GM12878 (cell line): ENCODE data around the gene ZDHHC3. TPM values are rescaled to one million over a fixed set of nuclear protein-coding genes. Genes with fewer than 3 reads are reported as not detected.

ENCODE experiments used
- ATAC-seq: fragments of 200-7000 bp; cut with Tn5 transposase; 3 replicates; pipeline ENCODE4 v1.9.1; 2020; ENCODE audit warnings: mild to moderate bottlenecking, moderate library complexity
- BruUV-seq: library from RNA; stranded (reverse); fragments of 400-500 nt; replicated peaks from 2 replicates; lab custom pipeline; 2021; lab: Mats Ljungman, UMichigan
- CTCF ChIA-PET: fragments of 300-600 bp; sonication (Branson Sonifier 250); formaldehyde crosslinking; extraction: SDS; loops from one replicate; lab custom pipeline; 2021; ENCODE audit warnings: inconsistent platforms; lab: Yijun Ruan, JAX
- POLR2A ChIA-PET: fragments of 350-600 bp; formaldehyde crosslinking; extraction: SDS; loops from one replicate; lab custom pipeline; 2021; ENCODE audit warnings: inconsistent platforms; lab: Charles Lee
- RAD21 ChIA-PET: fragments of 300-600 bp; sonication (Branson Sonifier 250); formaldehyde crosslinking; loops from one replicate; lab custom pipeline; 2023; ENCODE audit warnings: antibody characterized with exemption; ENCODE audit not compliant: unreplicated experiment; lab: Charles Lee
- SMC1A ChIA-PET: fragments of 300-600 bp; sonication (Branson Sonifier 250); formaldehyde crosslinking; loops from one replicate; lab custom pipeline; 2023; ENCODE audit not compliant: unreplicated experiment, uncharacterized antibody; lab: Charles Lee
- DNase-seq: peaks from one replicate; pipeline ENCODE4 v3.0.0-alpha.2; 2011; ENCODE audit warnings: low read depth, low spot score
- FAIRE-seq: peaks from 3 replicates; lab custom pipeline; 2011; peaks lifted over from hg19 to GRCh38; lab: Jason Lieb, UNC
- H2AFZ ChIP-seq: 2 replicates; pipeline ENCODE4 v1.6.0; 2011; ENCODE audit warnings: low read depth, low read length, control low read depth; ENCODE audit not compliant: control insufficient read depth
- H3K27ac ChIP-seq: 2 replicates; pipeline ENCODE4 v1.5.1; 2011; ENCODE audit warnings: control low read depth; ENCODE audit not compliant: control insufficient read depth, insufficient read depth
- H3K27me3 ChIP-seq, 2 experiments: replicated peaks in 1 of 2; 2 replicates each; pipeline versions ENCODE4 v1.6.0 to v1.6.1; 2011; ENCODE audit warnings: low read length in 1 of 2; ENCODE audit not compliant: control insufficient read depth in 2 of 2, insufficient read depth in 2 of 2
- H3K36me3 ChIP-seq, 2 experiments: 2 replicates each; pipeline ENCODE4 v1.5.1; 2011; ENCODE audit warnings: low read length in 1 of 2; ENCODE audit not compliant: control insufficient read depth in 2 of 2, insufficient read depth in 2 of 2
- H3K4me1 ChIP-seq: 2 replicates; pipeline ENCODE4 v1.6.1; 2011; ENCODE audit warnings: mild to moderate bottlenecking, low read length, moderate library complexity, mixed read lengths; ENCODE audit not compliant: control insufficient read depth, insufficient read depth
- H3K4me2 ChIP-seq: 2 replicates; pipeline ENCODE4 v1.6.0; 2011; ENCODE audit warnings: control low read depth; ENCODE audit not compliant: control insufficient read depth, insufficient read depth
- H3K4me3 ChIP-seq: fragments of 200-600 bp; sonication (generic); 2 replicates; pipeline ENCODE4 v1.5.1; 2016
- H3K79me2 ChIP-seq: 2 replicates; pipeline ENCODE4 v1.6.0; 2011; ENCODE audit warnings: low read length; ENCODE audit not compliant: control insufficient read depth, insufficient read depth
- H3K9ac ChIP-seq: 2 replicates; pipeline ENCODE4 v1.8.0; 2011; ENCODE audit warnings: low read length, control low read depth, mixed read lengths; ENCODE audit not compliant: control insufficient read depth, insufficient read depth
- H3K9me3 ChIP-seq: replicated peaks from 3 replicates; pipeline ENCODE4 v1.5.1; 2011; ENCODE audit warnings: mild to moderate bottlenecking, low read length; ENCODE audit not compliant: control insufficient read depth, insufficient read depth
- H4K20me1 ChIP-seq: 2 replicates; pipeline ENCODE4 v1.6.0; 2011; ENCODE audit not compliant: control insufficient read depth, insufficient read depth
- CTCF ChIP-seq, 3 experiments: IDR thresholded peaks in 2 of 3; conservative IDR thresholded peaks in 1 of 3; 2 replicates each; pipeline ENCODE4 v1.5.1; 2011; ENCODE audit warnings: low read depth in 3 of 3, low read length in 3 of 3, mild to moderate bottlenecking in 3 of 3, control low read depth in 2 of 3, moderate library complexity in 2 of 3, inconsistent platforms in 1 of 3, mixed read lengths in 1 of 3; ENCODE audit not compliant: control insufficient read depth in 2 of 3, insufficient read depth in 1 of 3; ENCODE audit errors: extremely low read depth in 1 of 3
- E2F8 ChIP-seq: fragments of 450-650 bp; IDR thresholded peaks from 2 replicates; pipeline ENCODE4 v1.6.1; 2018; ENCODE audit warnings: mild to moderate bottlenecking, low read depth, moderate library complexity; ENCODE audit not compliant: partially characterized antibody
- EGR1 ChIP-seq, 2 experiments: IDR thresholded peaks; 1 replicate in 1 of 2; 2 replicates in 1 of 2; pipeline ENCODE4 v1.6.1; 2011 to 2012; ENCODE audit warnings: low read depth in 2 of 2, low read length in 2 of 2, borderline replicate concordance in 1 of 2, mild to moderate bottlenecking in 1 of 2, moderate library complexity in 1 of 2
- HSF1 ChIP-seq: fragments of 150-350 bp; IDR thresholded peaks from 2 replicates; pipeline ENCODE4 v1.6.1; 2014; ENCODE audit warnings: mild to moderate bottlenecking, low read depth, low read length
- RBBP5 ChIP-seq: fragments of 200-600 bp; sonication (generic); conservative IDR thresholded peaks from 2 replicates; pipeline ENCODE4 v1.6.1; 2016
- SRF ChIP-seq, 2 experiments: IDR thresholded peaks; 2 replicates each; pipeline ENCODE4 v1.6.1; 2011; ENCODE audit warnings: low read depth in 2 of 2, low read length in 2 of 2, mild to moderate bottlenecking in 1 of 2, moderate library complexity in 1 of 2
- SUZ12 ChIP-seq: fragments of 200-600 bp; sonication (generic); IDR thresholded peaks from one replicate; pipeline ENCODE4 v1.6.1; 2018; ENCODE audit warnings: antibody characterized with exemption, mild to moderate bottlenecking; ENCODE audit not compliant: unreplicated experiment
- WGBS: methylation state at CpG from one replicate; pipeline ENCODE4 v1.1.6; 2016; ENCODE audit warnings: low lambda C conversion rate; ENCODE audit not compliant: insufficient replicate concordance, insufficient coverage; ENCODE audit errors: missing lambda C conversion rate; 5-methylcytosine and 5-hydroxymethylcytosine counted together
- in situ Hi-C: fragments of 300-500 bp; cut with MboI; formaldehyde crosslinking; loops from 9 replicates; pipeline ENCODE4 v1.14.3; 2018; ENCODE audit warnings: mixed read lengths
- intact Hi-C: fragments of 100-400 bp; cut with micrococcal nuclease; formaldehyde crosslinking; loops from one replicate; pipeline ENCODE4 v1.14.2; 2022; ENCODE audit not compliant: unreplicated experiment
- polyA plus RNA-seq, 11 experiments: library from polyadenylated mRNA; depleted of rRNA in 4 of 11; unstranded in 6 of 11; stranded (reverse) in 5 of 11; fragments of >200 nt; fragmentation: Nextera tagmentation in 4 of 11; fragmentation: Illumina TruSeq in 1 of 11; extraction: Ambion mirVana in 4 of 11; extraction: Trizol in 1 of 11; gene quantifications; 1 replicate in 1 of 11; 2 replicates in 10 of 11; pipeline versions ENCODE4 v1.2.1 to v1.2.3, GENCODE V29; 2011 to 2016; ENCODE audit warnings: inconsistent platforms in 2 of 11, missing spikeins in 2 of 11, low read depth in 1 of 11
- total RNA-seq, 4 experiments: library from RNA; depleted of rRNA in 3 of 4; stranded (reverse); fragments of >200 nt in 3 of 4; fragmentation: Illumina TruSeq in 1 of 4; extraction: Trizol in 1 of 4; gene quantifications; 2 replicates each; pipeline versions ENCODE4 v1.2.1 to v1.2.3, GENCODE V29; 2013 to 2021

Gene ZDHHC3
- total and polyA plus RNA-seq, 10 of the 15 experiments (the other 5 are each of a cell fraction or from before 2014, with no cell fraction given), result 6.8 to 79.1 (median 40.8) TPM

DNA sequence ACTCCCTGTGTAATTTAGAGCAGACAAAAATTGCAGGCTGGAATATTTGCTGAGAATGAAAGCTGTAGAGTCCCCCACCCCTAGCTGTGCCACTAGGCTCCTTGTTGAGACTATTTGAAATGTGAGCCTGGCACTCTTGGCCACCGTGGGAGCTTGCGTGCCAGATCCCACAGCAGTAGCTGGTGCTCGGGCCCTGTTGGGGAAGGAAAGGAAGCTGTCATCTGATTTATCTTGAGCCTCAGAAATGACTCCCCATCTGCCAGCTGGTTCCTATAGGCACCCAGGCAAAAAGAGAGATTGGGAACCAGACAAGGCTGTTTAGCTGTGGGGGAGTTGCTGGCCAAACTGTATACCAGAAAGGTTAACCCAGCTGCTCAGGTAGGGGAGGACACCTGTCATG, 26.7 kb upstream of the ZDHHC3 start:
- TF ChIP-seq SRF (IDR thresholded peaks at IDR 0.05; ENCODE audit: low read depth in 2 of 2, low read length in 2 of 2), result no peak
- TF ChIP-seq HSF1, result no peak
- TF ChIP-seq E2F8, result no peak
- TF ChIP-seq CTCF (IDR thresholded peaks at IDR 0.05 in 2 of 3, conservative IDR thresholded peaks at IDR 0.05 in 1 of 3; ENCODE audit: control insufficient read depth in 2 of 3, extremely low read depth in 1 of 3, insufficient read depth in 1 of 3, low read depth in 3 of 3, low read length in 3 of 3), result no peak
- TF ChIP-seq RBBP5, result no peak
- no peak for TF ChIP-seq SUZ12
- no peak for TF ChIP-seq EGR1 (IDR thresholded peaks at IDR 0.05; ENCODE audit: borderline replicate concordance in 1 of 2, low read depth in 2 of 2, low read length in 2 of 2)
- in situ Hi-C loops (no loop called here), intact Hi-C loops (no loop called here)
- Histone ChIP-seq H3K9me3 (no peaks in the 10 kb centered on the region), H3K4me1 (no peaks in the 10 kb centered on the region), H3K9ac (no peak overlapping the region), H4K20me1 (no peaks in the 10 kb centered on the region), H3K36me3 (peaks cover 23 to 47% of the 10 kb centered on the region in 2 experiments), H3K27me3 (no peaks in the 10 kb centered on the region), H3K4me3 (no peak overlapping the region), H2AFZ (no peak overlapping the region), H3K27ac (no peak overlapping the region), H3K4me2 (no peak overlapping the region), H3K79me2 (no peaks in the 10 kb centered on the region)
- ChIA-PET CTCF (interaction anchor here (0.6 to 1.5 kb wide), 4 partner anchors 14 to 539 kb away, joined by 3 to 4 read pairs (median 4); no protein-coding TSS in a partner anchor), RAD21 (interaction anchor here (0.8 kb wide), 2 partner anchors 19 to 21 kb away, joined by 3 read pairs; no protein-coding TSS in a partner anchor), SMC1A (interaction anchor here (1.7 kb wide), 1 partner anchor 9 kb away, joined by 7 read pairs; no protein-coding TSS in a partner anchor), POLR2A (no interaction called here)
- WGBS, result 100% methylated on average over 3 of the region's 3 CpGs
- ATAC-seq, result no peak
- no peak for DNase-seq
- no peak for FAIRE-seq
- BruUV-seq, result TSS peak; percentile 24
